ENCODE measurements around the gene FAM181A.

- TF ChIP-seq, protein P1, sequence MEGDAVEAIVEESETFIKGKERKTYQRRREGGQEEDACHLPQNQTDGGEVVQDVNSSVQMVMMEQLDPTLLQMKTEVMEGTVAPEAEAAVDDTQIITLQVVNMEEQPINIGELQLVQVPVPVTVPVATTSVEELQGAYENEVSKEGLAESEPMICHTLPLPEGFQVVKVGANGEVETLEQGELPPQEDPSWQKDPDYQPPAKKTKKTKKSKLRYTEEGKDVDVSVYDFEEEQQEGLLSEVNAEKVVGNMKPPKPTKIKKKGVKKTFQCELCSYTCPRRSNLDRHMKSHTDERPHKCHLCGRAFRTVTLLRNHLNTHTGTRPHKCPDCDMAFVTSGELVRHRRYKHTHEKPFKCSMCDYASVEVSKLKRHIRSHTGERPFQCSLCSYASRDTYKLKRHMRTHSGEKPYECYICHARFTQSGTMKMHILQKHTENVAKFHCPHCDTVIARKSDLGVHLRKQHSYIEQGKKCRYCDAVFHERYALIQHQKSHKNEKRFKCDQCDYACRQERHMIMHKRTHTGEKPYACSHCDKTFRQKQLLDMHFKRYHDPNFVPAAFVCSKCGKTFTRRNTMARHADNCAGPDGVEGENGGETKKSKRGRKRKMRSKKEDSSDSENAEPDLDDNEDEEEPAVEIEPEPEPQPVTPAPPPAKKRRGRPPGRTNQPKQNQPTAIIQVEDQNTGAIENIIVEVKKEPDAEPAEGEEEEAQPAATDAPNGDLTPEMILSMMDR (IDR thresholded peaks at IDR 0.05): no peak
- TF ChIP-seq POLR2A (IDR thresholded peaks at IDR 0.05) (no peak), POLR2AphosphoS5 (IDR thresholded peaks at IDR 0.05) (no peak)
These were observed 12.0 kb upstream of the FAM181A start for GRCh38 chr14:93915070-93915705.

Measured in suprapubic skin (tissue), 4 donors.